ENCODE data around the gene PPP1R13B.

PPP1R13B gene

DNA sequence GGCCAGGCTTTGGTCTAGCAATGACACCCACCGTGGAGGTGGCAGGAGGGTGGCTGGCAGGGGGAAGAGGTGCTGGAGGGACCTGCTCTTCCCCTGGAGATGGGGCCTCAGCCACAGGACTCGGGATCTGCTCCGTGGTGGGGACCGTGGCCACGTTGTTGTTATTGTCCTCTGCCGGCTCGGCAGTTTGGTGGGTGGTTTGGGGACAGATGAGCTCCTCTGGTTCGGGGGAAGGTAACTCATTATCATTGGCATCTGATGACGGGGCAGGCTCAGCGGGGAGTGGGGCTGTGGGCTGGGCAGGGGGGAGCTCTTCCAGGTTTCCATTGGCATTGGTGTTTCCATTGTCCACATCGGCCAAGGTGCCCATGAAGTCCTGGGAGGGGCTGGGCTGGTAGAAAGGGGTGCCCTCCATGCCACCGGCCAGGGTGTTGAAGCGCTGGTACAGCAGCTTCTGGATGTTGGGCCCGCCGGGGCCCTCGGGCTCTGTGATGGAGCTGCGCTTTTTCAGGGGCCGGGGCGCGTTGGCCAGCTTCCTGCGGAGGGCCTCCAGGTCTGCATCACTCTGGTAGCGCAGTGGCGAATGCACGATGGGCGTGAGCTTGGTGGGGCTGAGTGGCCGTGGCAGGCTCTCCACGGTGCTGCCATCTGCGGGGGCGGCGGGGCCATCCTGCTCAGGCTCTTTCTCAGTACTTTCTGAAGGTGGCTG, 107.4 kb downstream of the PPP1R13B start:
- no peak for DNase-seq

GRCh38 chr14:103739466-103739792, 107.9 kb downstream of the PPP1R13B start:
- no peak for DNase-seq

DNA sequence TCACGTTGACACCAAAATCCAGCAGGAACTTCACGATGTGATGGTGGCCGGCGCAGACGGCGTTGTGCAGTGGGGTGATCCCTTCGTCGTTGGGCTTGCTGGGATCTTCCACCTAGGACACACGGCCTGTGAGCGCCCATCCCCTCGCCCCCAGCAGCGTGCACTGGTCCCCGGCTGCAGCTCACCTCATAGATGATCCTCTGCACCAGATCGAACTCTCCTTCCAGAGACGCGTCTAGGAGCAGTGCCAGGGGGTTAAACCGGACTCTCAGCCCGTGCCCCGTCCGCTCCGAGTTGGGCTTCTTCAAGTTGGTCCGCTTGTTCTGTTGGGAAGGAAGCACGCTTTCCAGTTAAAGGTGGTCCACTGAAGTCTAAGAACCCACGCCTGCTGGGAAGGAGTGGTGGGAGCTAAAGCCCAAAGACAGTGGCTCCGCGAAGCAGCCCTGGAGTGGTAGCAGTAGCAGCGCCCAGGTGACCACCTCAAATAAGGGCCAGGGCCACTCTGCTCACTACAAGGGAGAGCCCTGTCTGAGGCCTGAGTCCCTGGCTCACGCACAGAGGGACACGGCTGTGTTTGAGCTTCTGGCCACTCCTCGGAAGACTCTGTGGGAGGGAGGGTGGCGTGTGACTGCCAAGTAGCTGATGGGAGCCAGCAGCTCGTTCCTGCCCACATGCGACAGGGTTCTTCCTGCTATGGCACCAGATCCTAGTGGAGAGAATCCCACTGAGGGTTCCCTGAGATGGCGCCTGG, 108.5 kb downstream of the PPP1R13B start:
- no peak for DNase-seq

DNA sequence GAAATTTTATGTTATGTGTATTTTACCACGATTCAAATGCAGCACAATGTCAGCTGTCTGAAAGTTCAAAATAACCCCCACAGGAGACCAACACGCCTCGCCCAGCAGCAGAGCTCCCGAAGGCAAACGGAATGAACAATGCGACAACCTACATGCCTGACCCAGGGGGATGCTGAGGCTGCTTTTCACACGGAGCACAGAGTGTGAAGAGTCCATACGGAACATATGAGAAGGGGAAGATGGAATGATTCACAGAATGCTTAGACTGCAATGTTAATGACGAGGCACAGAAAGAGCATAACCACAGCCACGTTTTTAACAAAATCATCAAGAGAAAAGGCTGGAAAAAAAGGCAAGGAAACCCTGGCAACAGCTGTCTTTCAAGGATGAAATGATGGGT, 109.2 kb downstream of the PPP1R13B start:
- DNase-seq = no peak

DNA sequence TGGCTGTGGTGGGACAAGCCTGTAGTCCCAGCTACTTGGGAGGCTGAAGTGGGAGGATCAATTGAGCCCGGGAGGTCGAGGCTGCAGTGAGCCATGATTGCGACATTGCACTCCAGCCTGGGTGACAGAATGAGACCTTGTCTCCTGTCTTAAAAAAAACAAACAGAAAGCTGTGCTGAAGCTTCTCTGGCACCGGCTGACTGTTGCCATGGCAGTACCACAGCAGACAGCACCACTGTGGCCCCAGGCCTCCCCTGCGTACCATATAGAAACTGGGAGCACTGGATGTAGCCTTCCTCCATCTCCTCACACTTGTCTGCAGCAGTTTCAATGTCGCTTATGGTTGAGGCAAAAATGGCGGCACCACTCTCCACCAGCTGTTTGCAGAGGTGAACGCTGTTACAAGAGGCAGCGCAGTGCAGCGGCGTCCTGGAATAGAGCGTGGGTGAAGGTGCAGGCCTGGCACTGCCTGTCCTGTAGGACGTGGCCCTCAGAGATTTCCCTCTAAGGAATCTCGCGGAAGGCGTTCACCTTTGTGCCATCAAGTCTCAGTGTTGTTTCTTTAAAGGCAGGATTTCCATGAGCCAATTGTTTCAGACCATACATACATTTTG, 109.8 kb downstream of the PPP1R13B start:
- DNase-seq = no peak

GRCh38 chr14:103736546-103737431, 110.6 kb downstream of the PPP1R13B start:
- no peak for DNase-seq

DNA sequence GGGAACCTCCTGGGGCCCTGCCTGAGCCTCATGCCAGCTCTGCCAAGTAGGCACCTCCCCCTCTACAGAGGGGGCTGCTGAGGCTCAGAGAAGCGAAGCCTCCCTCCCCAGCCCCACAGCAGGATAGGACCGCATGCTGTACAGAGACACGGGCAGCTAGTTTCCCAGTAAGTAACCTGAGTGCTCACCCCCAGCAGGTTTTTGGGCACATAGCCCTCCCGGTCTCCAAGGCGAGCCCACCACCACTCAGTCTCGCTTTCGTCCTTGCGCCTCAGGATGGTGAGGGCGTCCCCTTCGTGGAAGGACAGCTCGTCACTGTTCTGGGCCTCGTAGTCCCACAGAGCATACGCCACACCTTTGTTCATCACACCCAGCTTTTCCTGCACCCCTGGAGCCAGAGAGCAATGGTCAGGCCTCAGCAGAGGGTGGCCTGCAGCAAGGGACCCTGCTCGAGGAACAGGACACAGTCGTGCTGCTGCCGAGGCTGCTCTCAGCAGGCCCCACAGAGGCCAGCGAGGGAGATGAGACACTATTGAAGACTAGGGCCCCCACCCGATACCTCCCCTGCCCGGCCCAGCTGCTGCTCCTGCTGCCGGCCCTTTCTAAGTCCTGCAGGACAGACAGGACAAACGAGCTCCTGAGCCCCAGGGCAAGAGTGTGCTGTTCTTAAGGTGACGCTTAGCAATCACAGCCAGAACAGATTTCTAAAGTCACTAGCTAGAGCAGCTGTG, 111.4 kb downstream of the PPP1R13B start:
- DNase-seq = no peak

GRCh38 chr14:103735439-103735814, 111.9 kb downstream of the PPP1R13B start:
- no peak for DNase-seq

DNA sequence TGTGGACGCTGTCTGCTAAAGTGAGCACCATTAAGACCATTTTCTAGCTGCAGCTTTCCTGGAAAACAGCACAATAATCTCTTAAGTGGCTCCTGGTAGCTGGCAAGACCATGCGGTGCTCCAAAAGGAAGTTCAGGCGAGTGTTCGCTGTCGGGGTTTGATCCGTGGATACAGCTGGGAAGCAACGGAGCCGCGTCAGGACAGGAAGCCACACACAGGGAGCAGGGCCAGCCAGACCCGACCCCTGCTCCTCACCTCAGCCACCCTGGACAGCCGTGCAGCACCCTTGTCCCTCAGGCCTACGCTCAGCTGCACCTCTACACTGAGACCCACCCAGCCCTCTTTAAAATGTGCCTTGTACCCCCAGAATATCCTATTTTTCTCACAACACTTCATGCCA, 112.4 kb downstream of the PPP1R13B start:
- DNase-seq = no peak

DNA sequence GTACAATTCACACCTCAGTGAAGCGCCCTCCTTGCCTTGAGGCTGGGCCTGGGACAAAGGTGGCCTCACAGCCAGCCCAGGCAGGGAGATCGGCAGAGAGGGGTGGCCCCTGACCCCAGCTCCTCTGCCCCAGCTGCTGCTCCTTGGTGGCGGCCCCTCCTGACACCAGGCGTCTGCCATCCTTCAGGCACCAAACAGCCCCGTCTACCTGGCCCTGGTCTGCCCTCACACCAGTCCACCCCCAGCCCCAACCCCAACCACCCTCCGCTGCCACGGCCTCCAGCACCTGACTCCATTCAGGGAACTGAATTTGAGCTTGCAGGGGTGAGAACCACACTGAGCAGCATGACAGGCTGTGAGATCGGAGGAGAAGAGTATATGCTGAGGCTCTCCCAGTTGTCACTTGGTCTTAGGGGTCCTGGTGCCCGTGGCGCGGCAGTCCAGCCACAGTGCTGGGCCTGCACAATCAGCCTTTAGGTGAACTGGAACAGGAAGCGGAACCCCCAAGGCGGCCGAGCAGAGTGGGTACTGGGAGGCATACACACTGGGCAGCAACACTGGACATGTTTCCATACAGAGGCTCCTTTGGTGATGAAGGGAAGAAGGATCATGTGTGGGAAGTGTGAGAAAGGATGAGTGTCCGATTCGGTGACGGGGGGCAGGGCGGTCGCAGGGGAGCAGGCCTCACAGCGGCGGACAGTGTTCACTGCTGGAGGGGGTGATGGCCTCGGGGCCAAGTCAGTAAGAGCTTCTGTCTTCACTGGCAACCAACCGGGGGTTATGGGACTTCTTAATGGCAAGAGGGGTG, 113.1 kb downstream of the PPP1R13B start:
- no peak for DNase-seq

DNA sequence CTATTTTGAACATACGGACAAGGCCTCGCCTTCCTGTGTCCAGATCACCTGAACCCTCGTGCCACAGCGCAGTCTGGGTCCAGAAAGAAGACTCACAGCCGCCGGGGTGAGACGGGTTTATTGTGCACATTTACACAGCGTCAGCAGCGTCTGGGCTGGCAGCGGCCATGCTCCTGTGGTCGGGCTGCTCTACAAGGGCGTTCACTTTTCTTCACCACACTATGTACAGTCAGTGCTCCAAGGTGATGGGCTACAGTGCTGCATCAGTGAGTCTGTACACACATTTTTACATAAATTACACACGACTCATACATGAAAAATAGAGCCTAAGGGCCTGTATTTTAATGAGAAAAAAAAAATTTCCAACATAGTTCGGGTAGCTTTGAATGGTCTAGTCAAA, 113.7 kb downstream of the PPP1R13B start:
- no peak for DNase-seq

GRCh38 chr14:103732868-103733620, 114.3 kb downstream of the PPP1R13B start:
- no peak for DNase-seq

GRCh38 chr14:103731916-103732867, 115.2 kb downstream of the PPP1R13B start:
- DNase-seq = no peak

DNA sequence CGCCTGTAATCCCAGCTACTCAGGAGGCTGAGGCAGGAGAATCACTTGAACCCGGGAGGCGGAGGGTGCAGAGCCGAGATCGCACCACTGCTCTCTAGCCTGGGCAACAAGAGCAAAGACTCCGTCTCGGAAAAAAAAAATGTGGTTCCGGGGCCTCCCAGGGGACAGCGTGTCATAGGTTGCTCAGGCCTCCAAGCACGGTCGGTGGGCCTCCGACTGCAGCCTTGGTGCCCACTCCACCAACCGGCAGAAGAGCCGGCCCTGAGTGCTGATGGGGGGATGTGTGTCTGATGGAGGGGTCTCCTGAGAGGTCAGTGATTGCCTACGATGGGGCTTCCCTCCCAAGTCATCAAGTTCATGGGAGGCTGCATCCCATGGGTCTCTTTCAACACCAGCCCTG, 115.9 kb downstream of the PPP1R13B start:
- no peak for DNase-seq

DNA sequence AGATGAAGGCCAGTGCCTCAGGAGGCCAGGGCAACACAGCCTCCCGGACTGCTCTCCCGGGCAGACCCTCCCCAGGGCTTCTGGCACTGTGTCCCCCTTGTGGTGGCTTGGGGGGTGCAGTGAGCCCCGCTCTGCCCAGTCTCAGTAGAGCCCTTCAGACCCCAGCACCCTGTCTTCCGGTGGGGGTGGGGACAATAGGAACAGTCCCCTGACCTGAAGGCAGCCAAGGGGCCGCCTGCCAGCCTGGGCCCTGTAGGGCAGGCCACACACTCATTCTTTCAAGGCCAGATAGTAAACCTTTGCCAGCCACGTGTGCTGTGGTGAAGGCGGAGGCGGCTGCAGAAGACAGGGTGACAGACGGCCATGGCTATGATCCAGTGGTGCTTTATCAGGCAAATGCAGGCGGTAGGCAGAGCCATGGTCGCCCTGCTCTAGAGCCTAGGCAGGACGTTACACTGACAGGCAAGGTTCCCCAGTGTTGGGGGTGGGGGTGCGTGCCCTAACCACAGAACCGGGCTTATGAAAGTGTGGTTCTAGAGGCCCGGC, 116.8 kb downstream of the PPP1R13B start:
- DNase-seq = no peak

GRCh38 chr14:103729496-103730448, 117.6 kb downstream of the PPP1R13B start:
- DNase-seq = no peak

DNA sequence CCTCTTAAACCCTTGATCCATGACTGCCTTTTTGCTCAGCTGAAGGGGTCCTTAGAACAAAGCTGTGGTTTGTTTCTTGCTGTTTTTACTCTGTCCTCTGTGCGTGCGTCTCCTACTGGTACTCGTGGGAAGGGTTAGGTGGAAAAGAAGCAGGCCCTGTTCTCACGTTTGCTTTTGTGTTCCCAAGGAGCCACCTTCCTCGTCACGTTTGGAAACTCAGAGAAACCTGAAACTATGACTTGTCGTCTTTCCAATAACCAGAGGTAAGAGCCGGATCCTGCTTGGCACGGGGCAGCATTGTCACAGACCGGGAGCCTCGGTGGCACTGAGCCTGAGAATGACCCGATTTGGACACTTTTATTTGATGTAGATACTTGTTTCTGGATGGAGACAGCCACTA, 118.7 kb downstream of the PPP1R13B start:
- DNase-seq = no peak

GRCh38 chr14:103728141-103728540, 119.2 kb downstream of the PPP1R13B start:
- DNase-seq = no peak
